Sigmoid colon (tissue), 4 donors: Measurements from ENCODE around the gene AMMECR1.

Experiments used
- CTCF ChIP-seq, 4 experiments: fragments of 450-650 bp in 3 of 4; fragments of 200-600 bp in 1 of 4; IDR thresholded peaks; one replicate each; pipeline ENCODE4 v1.5.1; 2016 to 2019; ENCODE audit warnings: antibody characterized with exemption in 4 of 4, mild to moderate bottlenecking in 3 of 4, moderate library complexity in 2 of 4
- POLR2AphosphoS5 ChIP-seq, 4 donors: sonication (generic); formaldehyde crosslinking; IDR thresholded peaks; one replicate each; pipeline ENCODE4 v1.6.1; 2017; ENCODE audit warnings: antibody characterized with exemption in 4 of 4

DNA sequence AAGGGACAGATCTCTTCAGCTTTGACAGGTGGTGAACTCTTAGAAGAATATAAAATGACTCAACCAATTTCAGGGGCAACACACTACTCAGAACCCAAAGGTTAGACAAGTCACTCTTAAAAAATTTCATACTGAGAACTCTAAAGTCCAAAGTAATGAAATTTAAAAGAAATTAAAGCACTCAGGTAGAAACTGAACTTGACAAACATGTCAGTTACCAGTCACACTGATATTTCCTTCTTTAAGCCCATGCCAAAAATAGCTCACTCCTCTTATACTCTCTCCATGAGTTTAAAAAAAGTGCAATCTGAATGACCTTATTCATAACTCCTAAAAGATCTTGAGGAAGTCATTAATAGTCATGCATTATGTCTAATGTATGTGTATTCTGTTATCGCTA, 40.3 kb downstream of the AMMECR1 start:
- TF ChIP-seq CTCF (IDR thresholded peaks at IDR 0.05) (no peak), POLR2AphosphoS5 (IDR thresholded peaks at IDR 0.05) (no peak)
